Activated naive CD4-positive, alpha-beta T cell treated with anti-CD3 and anti-CD28 coated beads for 36 hours (primary cell): ENCODE results near the gene SLC43A3. TPM values are rescaled to one million over a fixed set of nuclear protein-coding genes. Genes with fewer than 3 reads are reported as not detected.
"Not testable (repeated sequence)": the region's sequence is repeated elsewhere in the genome, so short reads cannot be mapped to it uniquely, and the experiment has no call there.

Source experiments
- CTCF ChIA-PET: fragments of 350-600 bp; sonication (Branson Sonifier 250); formaldehyde crosslinking; loops from one replicate; lab custom pipeline; 2021; ENCODE audit warnings: antibody characterized with exemption; lab: Charles Lee
- DNase-seq: peaks from one replicate; pipeline ENCODE4 v3.0.0-alpha.2; 2020
- H3K27ac Mint-ChIP-seq: one replicate; pipeline ENCODE4 v1.8.0; 2021; ENCODE audit warnings: mild to moderate bottlenecking, mixed read lengths
- H3K27me3 Mint-ChIP-seq: one replicate; pipeline ENCODE4 v1.8.0; 2021; ENCODE audit warnings: low read depth, mixed read lengths
- H3K36me3 Mint-ChIP-seq: one replicate; pipeline ENCODE4 v1.8.0; 2021; ENCODE audit warnings: low read depth, mixed read lengths
- H3K4me1 Mint-ChIP-seq: one replicate; pipeline ENCODE4 v1.8.0; 2021; ENCODE audit warnings: low read depth, mixed read lengths
- H3K4me3 Mint-ChIP-seq: one replicate; pipeline ENCODE4 v1.8.0; 2021; ENCODE audit warnings: mild to moderate bottlenecking, moderate library complexity, mixed read lengths
- H3K9me3 Mint-ChIP-seq: one replicate; pipeline ENCODE4 v1.8.0; 2021; ENCODE audit warnings: mixed read lengths
- intact Hi-C: fragments of 100-400 bp; cut with micrococcal nuclease; formaldehyde crosslinking; loops from one replicate; pipeline ENCODE4 v1.15.1; 2023
- total RNA-seq, 2 experiments: library from RNA; stranded (reverse); gene quantifications; one replicate each; pipeline ENCODE4 v1.2.3, GENCODE V29; 2021

Gene SLC43A3
- total RNA-seq, 2 experiments from 2014 or later, result 116 to 117 TPM

- CTCF ChIA-PET, result interaction anchor here (0.6 to 8.6 kb wide), 41 partner anchors 8 to 429 kb away, joined by 3 to 211 read pairs (median 6); partner anchors contain the start of genes PRG3, SLC43A1, SLC43A3 and TIMM10
- H3K4me3 Mint-ChIP-seq, result peak overlapping the region; percentile 81
- H3K27me3 Mint-ChIP-seq, result peaks cover 27% of the 10 kb centered on the region
- no peaks in the 10 kb centered on the region for H3K36me3 Mint-ChIP-seq
- no peaks in the 10 kb centered on the region for H3K9me3 Mint-ChIP-seq
- peaks cover 25% of the 10 kb centered on the region for H3K4me1 Mint-ChIP-seq
- intact Hi-C loops, result loop anchor here (1.0 to 5.0 kb wide), 5 partner anchors 18 to 616 kb away; no protein-coding TSS in a partner anchor
- peak; percentile 50 for DNase-seq
- H3K27ac Mint-ChIP-seq, result no peak overlapping the region
These were observed 31.7 kb upstream of the SLC43A3 start for GRCh38 chr11:57458410-57459163.

GRCh38 chr11:57458060-57458409 lies 31.1 kb upstream of the SLC43A3 start:
- CTCF ChIA-PET, result interaction anchor here (0.6 to 8.6 kb wide), 52 partner anchors 7 to 1081 kb away, joined by 3 to 211 read pairs (median 5); partner anchors contain the start of genes PRG3, SLC43A1, SLC43A3 and TIMM10
- Mint-ChIP-seq H3K4me1 (peaks cover 25% of the 10 kb centered on the region), H3K4me3 (peak overlapping the region; percentile 56), H3K27me3 (peaks cover 27% of the 10 kb centered on the region), H3K9me3 (no peaks in the 10 kb centered on the region), H3K36me3 (no peaks in the 10 kb centered on the region), H3K27ac (no peak overlapping the region)
- intact Hi-C loops, result loop anchor here (1.0 to 5.0 kb wide), 3 partner anchors 34 to 616 kb away; no protein-coding TSS in a partner anchor
- DNase-seq, result peak; percentile 54

GRCh38 chr11:57457643-57458023 lies 30.7 kb upstream of the SLC43A3 start:
- peaks cover 25% of the 10 kb centered on the region for H3K4me1 Mint-ChIP-seq
- H3K27me3 Mint-ChIP-seq, result peaks cover 27% of the 10 kb centered on the region
- DNase-seq, result no peak
- H3K36me3 Mint-ChIP-seq, result no peaks in the 10 kb centered on the region
- CTCF ChIA-PET, result interaction anchor here (0.6 to 8.6 kb wide), 56 partner anchors 8 to 1082 kb away, joined by 3 to 211 read pairs (median 4); partner anchors contain the start of genes PRG3, SLC43A1, SLC43A3 and TIMM10
- H3K27ac Mint-ChIP-seq, result no peak overlapping the region
- H3K4me3 Mint-ChIP-seq, result peak overlapping the region; percentile 56
- intact Hi-C loops, result loop anchor here (1.0 to 5.0 kb wide), 9 partner anchors 23 to 615 kb away; no protein-coding TSS in a partner anchor
- no peaks in the 10 kb centered on the region for H3K9me3 Mint-ChIP-seq

GRCh38 chr11:57456960-57457642 lies 30.2 kb upstream of the SLC43A3 start:
- Mint-ChIP-seq H3K9me3 (no peaks in the 10 kb centered on the region), H3K27ac (no peak overlapping the region), H3K27me3 (peaks cover 27% of the 10 kb centered on the region), H3K36me3 (no peaks in the 10 kb centered on the region), H3K4me1 (peaks cover 25% of the 10 kb centered on the region), H3K4me3 (peak overlapping the region; percentile 56)
- CTCF ChIA-PET, result interaction anchor here (0.6 to 8.6 kb wide), 53 partner anchors 8 to 1082 kb away, joined by 3 to 211 read pairs (median 4); partner anchors contain the start of genes PRG3, SLC43A1, SLC43A3 and TIMM10
- peak; percentile 85 for DNase-seq
- intact Hi-C loops, result loop anchor here (1.0 to 5.0 kb wide), 8 partner anchors 23 to 615 kb away; no protein-coding TSS in a partner anchor

- H3K9me3 Mint-ChIP-seq, result no peaks in the 10 kb centered on the region
- peaks cover 7% of the 10 kb centered on the region for H3K27me3 Mint-ChIP-seq
- H3K36me3 Mint-ChIP-seq, result no peaks in the 10 kb centered on the region
- DNase-seq, result no peak
- intact Hi-C loops, result no loop called here
- CTCF ChIA-PET, result interaction anchor here (0.6 to 8.6 kb wide), 2 partner anchors 27 to 190 kb away, joined by 3 to 211 read pairs; no protein-coding TSS in a partner anchor
- no peak overlapping the region for H3K27ac Mint-ChIP-seq
- no peak overlapping the region for H3K4me3 Mint-ChIP-seq
- H3K4me1 Mint-ChIP-seq, result peaks cover 11% of the 10 kb centered on the region
These were observed 26.7 kb upstream of the SLC43A3 start for GRCh38 chr11:57453543-57454177.

GRCh38 chr11:57446055-57446454 lies 19.1 kb upstream of the SLC43A3 start:
- peaks cover 5% of the 10 kb centered on the region for H3K27me3 Mint-ChIP-seq
- CTCF ChIA-PET, result interaction anchor here (1.0 to 2.0 kb wide), 2 partner anchors 11 to 97 kb away, joined by 3 to 9 read pairs; no protein-coding TSS in a partner anchor
- DNase-seq, result no peak

GRCh38 chr11:57445122-57445394 lies 18.1 kb upstream of the SLC43A3 start:
- H3K9me3 Mint-ChIP-seq, DNase-seq, H3K27me3 Mint-ChIP-seq, H3K4me3 Mint-ChIP-seq, H3K4me1 Mint-ChIP-seq, intact Hi-C loops, H3K36me3 Mint-ChIP-seq, H3K27ac Mint-ChIP-seq: not testable (repeated sequence)
- CTCF ChIA-PET, result interaction anchor here (0.6 to 2.8 kb wide), 2 partner anchors 12 to 81 kb away, joined by 3 to 15 read pairs; no protein-coding TSS in a partner anchor

More at GRCh38 chr11:57446055-57446454, 19.1 kb upstream of the SLC43A3 start:
- no peak overlapping the region for H3K4me3 Mint-ChIP-seq
- H3K4me1 Mint-ChIP-seq, result no peaks in the 10 kb centered on the region
- H3K27ac Mint-ChIP-seq, result no peak overlapping the region
- intact Hi-C loops, result no loop called here
- no peaks in the 10 kb centered on the region for H3K36me3 Mint-ChIP-seq
- no peaks in the 10 kb centered on the region for H3K9me3 Mint-ChIP-seq

GRCh38 chr11:57444362-57445121 lies 17.6 kb upstream of the SLC43A3 start:
- H3K27me3 Mint-ChIP-seq, result peaks cover 5% of the 10 kb centered on the region
- H3K9me3 Mint-ChIP-seq, result no peaks in the 10 kb centered on the region
- H3K27ac Mint-ChIP-seq, result no peak overlapping the region
- no peak overlapping the region for H3K4me3 Mint-ChIP-seq
- DNase-seq, result no peak
- no peaks in the 10 kb centered on the region for H3K36me3 Mint-ChIP-seq
- CTCF ChIA-PET, result interaction anchor here (0.6 to 2.8 kb wide), 4 partner anchors 13 to 197 kb away, joined by 3 to 15 read pairs (median 3); no protein-coding TSS in a partner anchor
- no peaks in the 10 kb centered on the region for H3K4me1 Mint-ChIP-seq
- intact Hi-C loops, result no loop called here

GRCh38 chr11:57440744-57441414 lies 14.0 kb upstream of the SLC43A3 start:
- CTCF ChIA-PET, result interaction anchor here (0.6 to 1.3 kb wide), 3 partner anchors 17 to 87 kb away, joined by 3 to 7 read pairs (median 3); no protein-coding TSS in a partner anchor
- intact Hi-C loops, result no loop called here
- Mint-ChIP-seq H3K27me3 (no peaks in the 10 kb centered on the region), H3K4me3 (no peak overlapping the region), H3K27ac (no peak overlapping the region), H3K36me3 (no peaks in the 10 kb centered on the region), H3K4me1 (no peaks in the 10 kb centered on the region), H3K9me3 (no peaks in the 10 kb centered on the region)
- DNase-seq, result no peak

- Mint-ChIP-seq H3K4me3 (no peak overlapping the region), H3K36me3 (no peaks in the 10 kb centered on the region), H3K4me1 (no peaks in the 10 kb centered on the region), H3K27ac (no peak overlapping the region), H3K27me3 (no peaks in the 10 kb centered on the region), H3K9me3 (no peaks in the 10 kb centered on the region)
- no peak for DNase-seq
- intact Hi-C loops, result no loop called here
- CTCF ChIA-PET, result interaction anchor here (0.8 to 1.3 kb wide), 2 partner anchors 18 to 44 kb away, joined by 3 read pairs; no protein-coding TSS in a partner anchor
These were observed 12.9 kb upstream of the SLC43A3 start for GRCh38 chr11:57439786-57440185.
